Measurements from ENCODE around the gene TCF19.

GRCh38 chr6:31154436-31154835, 4.0 kb upstream of the TCF19 start:
- TF ChIP-seq, protein P1, sequence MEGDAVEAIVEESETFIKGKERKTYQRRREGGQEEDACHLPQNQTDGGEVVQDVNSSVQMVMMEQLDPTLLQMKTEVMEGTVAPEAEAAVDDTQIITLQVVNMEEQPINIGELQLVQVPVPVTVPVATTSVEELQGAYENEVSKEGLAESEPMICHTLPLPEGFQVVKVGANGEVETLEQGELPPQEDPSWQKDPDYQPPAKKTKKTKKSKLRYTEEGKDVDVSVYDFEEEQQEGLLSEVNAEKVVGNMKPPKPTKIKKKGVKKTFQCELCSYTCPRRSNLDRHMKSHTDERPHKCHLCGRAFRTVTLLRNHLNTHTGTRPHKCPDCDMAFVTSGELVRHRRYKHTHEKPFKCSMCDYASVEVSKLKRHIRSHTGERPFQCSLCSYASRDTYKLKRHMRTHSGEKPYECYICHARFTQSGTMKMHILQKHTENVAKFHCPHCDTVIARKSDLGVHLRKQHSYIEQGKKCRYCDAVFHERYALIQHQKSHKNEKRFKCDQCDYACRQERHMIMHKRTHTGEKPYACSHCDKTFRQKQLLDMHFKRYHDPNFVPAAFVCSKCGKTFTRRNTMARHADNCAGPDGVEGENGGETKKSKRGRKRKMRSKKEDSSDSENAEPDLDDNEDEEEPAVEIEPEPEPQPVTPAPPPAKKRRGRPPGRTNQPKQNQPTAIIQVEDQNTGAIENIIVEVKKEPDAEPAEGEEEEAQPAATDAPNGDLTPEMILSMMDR (tag by site-specific recombination; IDR thresholded peaks at IDR 0.05) = no peak
- TF ChIP-seq, protein P2, sequence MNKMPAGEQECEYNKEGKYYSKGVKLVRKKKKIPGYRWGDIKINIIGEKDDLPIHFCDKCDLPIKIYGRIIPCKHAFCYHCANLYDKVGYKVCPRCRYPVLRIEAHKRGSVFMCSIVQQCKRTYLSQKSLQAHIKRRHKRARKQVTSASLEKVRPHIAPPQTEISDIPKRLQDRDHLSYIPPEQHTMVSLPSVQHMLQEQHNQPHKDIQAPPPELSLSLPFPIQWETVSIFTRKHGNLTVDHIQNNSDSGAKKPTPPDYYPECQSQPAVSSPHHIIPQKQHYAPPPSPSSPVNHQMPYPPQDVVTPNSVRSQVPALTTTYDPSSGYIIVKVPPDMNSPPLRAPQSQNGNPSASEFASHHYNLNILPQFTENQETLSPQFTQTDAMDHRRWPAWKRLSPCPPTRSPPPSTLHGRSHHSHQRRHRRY (tag by site-specific recombination; IDR thresholded peaks at IDR 0.05) = no peak
- TF ChIP-seq ZNF24 (tag by site-specific recombination; IDR thresholded peaks at IDR 0.05) (no peak), ZNF266 (tag by site-specific recombination; IDR thresholded peaks at IDR 0.05; ENCODE audit: low read depth) (no peak)
